Left ventricle myocardium inferior (tissue), 1 donor: ENCODE measurements around the gene POU2F3. TPM values are rescaled to one million over a fixed set of nuclear protein-coding genes. Genes with fewer than 3 reads are reported as not detected.
A peak's percentile ranks its signal among the peaks of the same experiment; 100 is the strongest.

Source experiments
- DNase-seq: peaks from one replicate; pipeline ENCODE4 v3.0.0-alpha.2; 2020
- H3K27ac ChIP-seq: fragments of 200-600 bp; replicated peaks from 2 replicates; pipeline ENCODE4 v1.8.0; 2021
- H3K27me3 ChIP-seq: fragments of 200-600 bp; 2 replicates; pipeline ENCODE4 v1.8.0; 2021; ENCODE audit warnings: low read depth
- H3K36me3 ChIP-seq: fragments of 200-600 bp; 2 replicates; pipeline ENCODE4 v1.8.0; 2021
- H3K4me1 ChIP-seq: fragments of 200-600 bp; 2 replicates; pipeline ENCODE4 v1.8.0; 2021
- H3K4me3 ChIP-seq: fragments of 200-600 bp; 2 replicates; pipeline ENCODE4 v1.8.0; 2021; ENCODE audit warnings: mild to moderate bottlenecking, moderate library complexity
- H3K9me3 ChIP-seq: fragments of 200-600 bp; replicated peaks from 2 replicates; pipeline ENCODE4 v1.8.0; 2021
- CTCF ChIP-seq: fragments of 200-600 bp; IDR thresholded peaks from 2 replicates; pipeline ENCODE4 v1.8.0; 2021; ENCODE audit warnings: antibody characterized with exemption, mild to moderate bottlenecking, borderline replicate concordance
- intact Hi-C: fragments of 100-400 bp; cut with micrococcal nuclease; formaldehyde crosslinking; loops from one replicate; pipeline ENCODE4 v1.11.0; 2022
- total RNA-seq: library from RNA; stranded (reverse); fragmentation: NEBNext Ultra II Directional; extraction: Animal tissue kit (Norgen Biotek cat#: 25700); gene quantifications from one replicate; pipeline ENCODE4 v1.2.1, GENCODE V29; 2021
- donor health status: DM: no; HTN: yes; CAD: no; lungs with severe emphysema.

Gene POU2F3
- total RNA-seq, 1 donor from 2014 or later, result not detected

- H3K36me3 ChIP-seq, result no peaks in the 10 kb centered on the region
Measured at GRCh38 chr11:120211522-120212258, 28.2 kb upstream of the POU2F3 start.

GRCh38 chr11:120212259-120212878, 27.6 kb upstream of the POU2F3 start:
- no peak for TF ChIP-seq CTCF
- peaks cover 7% of the 10 kb centered on the region for H3K27me3 ChIP-seq
- no peaks in the 10 kb centered on the region for H3K36me3 ChIP-seq
- H3K4me1 ChIP-seq, result peaks cover 86% of the 10 kb centered on the region
- peak overlapping the region; percentile 88 for H3K27ac ChIP-seq
- no peaks in the 10 kb centered on the region for H3K9me3 ChIP-seq
- peak overlapping the region; percentile 78 for H3K4me3 ChIP-seq
- no peak for DNase-seq
- intact Hi-C loops, result no loop called here

More at GRCh38 chr11:120211522-120212258, 28.2 kb upstream of the POU2F3 start:
- H3K4me3 ChIP-seq, result peak overlapping the region; percentile 78
- no peak for TF ChIP-seq CTCF
- no peak for DNase-seq
- peaks cover 7% of the 10 kb centered on the region for H3K27me3 ChIP-seq
- intact Hi-C loops, result no loop called here
- peak overlapping the region; percentile 88 for H3K27ac ChIP-seq
- no peaks in the 10 kb centered on the region for H3K9me3 ChIP-seq
- H3K4me1 ChIP-seq, result peaks cover 79% of the 10 kb centered on the region

GRCh38 chr11:120212926-120213325, 27.0 kb upstream of the POU2F3 start:
- H3K9me3 ChIP-seq, result no peaks in the 10 kb centered on the region
- peak overlapping the region; percentile 78 for H3K4me3 ChIP-seq
- peaks cover 7% of the 10 kb centered on the region for H3K27me3 ChIP-seq
- peak overlapping the region; percentile 88 for H3K27ac ChIP-seq
- TF ChIP-seq CTCF, result no peak
- intact Hi-C loops, result no loop called here
- H3K36me3 ChIP-seq, result no peaks in the 10 kb centered on the region
- H3K4me1 ChIP-seq, result peaks cover 86% of the 10 kb centered on the region
- DNase-seq, result no peak

GRCh38 chr11:120214581-120214980, 25.4 kb upstream of the POU2F3 start:
- no peak for DNase-seq
- Histone ChIP-seq H3K36me3 (no peaks in the 10 kb centered on the region), H3K27ac (peak overlapping the region; percentile 88), H3K4me3 (peak overlapping the region; percentile 78), H3K9me3 (no peaks in the 10 kb centered on the region), H3K27me3 (peaks cover 7% of the 10 kb centered on the region), H3K4me1 (peaks cover 85% of the 10 kb centered on the region)
- intact Hi-C loops, result no loop called here
- TF ChIP-seq CTCF, result no peak

GRCh38 chr11:120215634-120216033, 24.3 kb upstream of the POU2F3 start:
- peaks cover 7% of the 10 kb centered on the region for H3K27me3 ChIP-seq
- H3K9me3 ChIP-seq, result no peaks in the 10 kb centered on the region
- H3K4me1 ChIP-seq, result peaks cover 85% of the 10 kb centered on the region
- peak overlapping the region; percentile 78 for H3K4me3 ChIP-seq
- H3K36me3 ChIP-seq, result no peaks in the 10 kb centered on the region
- DNase-seq, result peak; percentile 57
- intact Hi-C loops, result no loop called here
- H3K27ac ChIP-seq, result peak overlapping the region; percentile 88
- no peak for TF ChIP-seq CTCF
